GM19240 (cell line): ENCODE data around the gene NDC1.

Source experiments
- DNase-seq: peaks from one replicate; pipeline ENCODE4 v3.0.0; 2011; ENCODE audit warnings: low spot score; ENCODE audit not compliant: insufficient read length

NDC1 gene

DNA sequence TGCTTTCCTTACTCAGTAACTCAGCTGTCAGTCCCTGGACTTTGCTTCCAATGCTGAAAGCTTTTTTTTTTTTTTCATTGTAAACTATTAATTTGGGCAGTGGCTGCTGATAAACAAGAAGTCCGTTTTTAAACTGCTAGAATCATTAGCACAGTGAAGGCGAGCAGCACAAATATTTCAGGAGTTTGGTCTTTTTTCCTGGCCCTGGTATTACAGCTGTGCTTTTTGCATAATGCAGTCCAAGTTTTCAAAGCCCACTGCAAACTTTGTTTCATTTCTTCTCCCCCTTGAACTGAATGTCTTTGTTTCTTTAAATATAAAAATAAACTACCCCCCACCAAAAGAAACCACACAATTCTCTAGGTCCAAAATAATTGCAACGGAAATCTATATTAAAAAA lies 105.7 kb downstream of the NDC1 start:
- DNase-seq: no peak

DNA sequence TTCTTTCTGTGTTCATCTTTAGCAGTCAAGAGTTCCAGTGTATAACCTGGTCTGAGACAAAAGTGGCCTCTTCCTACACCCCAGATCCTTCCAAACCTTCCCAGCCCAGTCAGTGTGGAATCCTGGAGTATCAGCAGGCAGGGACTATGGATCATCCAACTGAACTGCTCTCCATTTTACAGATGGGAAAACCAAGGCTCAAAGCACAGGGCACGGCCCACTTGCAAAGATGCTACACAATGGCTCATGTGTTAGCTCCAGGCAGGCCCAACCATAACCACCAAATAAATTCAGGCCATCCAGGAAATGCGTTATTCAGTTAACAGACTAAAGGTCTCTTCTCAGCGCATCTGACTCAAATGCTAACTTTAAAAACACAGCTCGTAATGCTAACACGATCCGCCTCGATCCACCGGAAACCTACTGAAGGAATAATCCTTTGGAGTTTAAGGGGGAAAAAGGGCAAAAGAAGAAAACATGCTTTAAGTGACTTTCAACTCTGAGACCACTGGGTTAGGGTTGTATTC lies 106.3 kb downstream of the NDC1 start:
- DNase-seq: no peak

DNA sequence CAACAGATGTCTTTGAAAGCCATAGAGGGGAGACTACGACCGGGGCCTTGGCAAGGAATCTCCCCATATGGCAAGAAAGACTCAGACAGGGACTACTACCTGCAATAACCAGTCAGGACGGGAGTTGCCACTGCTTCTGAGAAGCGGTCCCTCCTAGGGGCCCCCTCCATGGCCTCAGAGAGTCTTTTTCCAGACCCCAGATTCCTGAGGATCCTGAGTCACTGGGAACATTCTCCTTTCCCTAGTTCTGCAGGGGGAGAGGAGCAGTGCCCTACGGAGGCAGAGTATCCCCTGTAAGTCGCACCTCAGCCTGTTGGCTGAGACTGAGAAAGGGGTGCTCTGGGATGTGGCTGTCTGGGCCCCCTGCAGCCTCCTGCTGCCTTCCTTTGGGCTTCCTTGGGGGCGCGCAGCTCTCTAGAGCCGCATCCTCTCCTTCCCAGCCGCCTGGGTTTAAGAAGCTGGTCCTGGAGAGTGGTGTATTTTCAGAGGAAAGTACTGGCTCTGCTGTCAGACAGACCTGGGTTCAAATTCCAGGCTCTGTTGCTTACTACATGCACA lies 107.0 kb downstream of the NDC1 start:
- no peak for DNase-seq

DNA sequence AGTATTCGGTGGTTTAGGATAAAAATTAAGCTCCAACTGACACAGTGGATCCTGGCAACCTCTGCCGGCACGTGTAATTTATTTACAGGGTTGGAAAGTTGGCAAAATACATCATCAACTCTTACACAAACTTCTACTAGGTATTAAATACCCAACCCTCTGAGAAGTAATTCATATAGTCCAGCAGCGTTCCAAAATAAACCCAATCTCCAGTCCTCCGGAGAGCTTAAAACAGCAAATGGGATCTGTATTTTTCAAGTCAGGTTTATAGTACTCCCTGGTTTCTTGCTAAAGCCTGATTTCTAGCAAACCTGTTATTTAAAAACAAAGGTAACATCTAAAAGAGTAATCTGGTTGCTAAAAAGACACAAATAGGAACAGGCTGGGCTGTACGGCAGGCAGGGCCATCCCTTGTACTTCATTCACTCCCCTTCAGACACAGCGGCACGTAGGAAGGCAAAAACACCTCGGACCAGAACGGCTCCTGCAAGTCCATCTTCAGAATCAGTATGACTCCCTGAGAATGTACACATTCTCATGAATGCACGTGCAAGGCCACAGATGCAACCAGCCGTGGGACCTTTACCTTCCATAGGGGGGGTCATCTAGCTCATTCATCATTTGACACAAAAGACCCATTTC lies 107.8 kb downstream of the NDC1 start:
- no peak for DNase-seq

- DNase-seq: no peak
Observed at GRCh38 chr1:53729456-53730223, 108.5 kb downstream of the NDC1 start.

DNA sequence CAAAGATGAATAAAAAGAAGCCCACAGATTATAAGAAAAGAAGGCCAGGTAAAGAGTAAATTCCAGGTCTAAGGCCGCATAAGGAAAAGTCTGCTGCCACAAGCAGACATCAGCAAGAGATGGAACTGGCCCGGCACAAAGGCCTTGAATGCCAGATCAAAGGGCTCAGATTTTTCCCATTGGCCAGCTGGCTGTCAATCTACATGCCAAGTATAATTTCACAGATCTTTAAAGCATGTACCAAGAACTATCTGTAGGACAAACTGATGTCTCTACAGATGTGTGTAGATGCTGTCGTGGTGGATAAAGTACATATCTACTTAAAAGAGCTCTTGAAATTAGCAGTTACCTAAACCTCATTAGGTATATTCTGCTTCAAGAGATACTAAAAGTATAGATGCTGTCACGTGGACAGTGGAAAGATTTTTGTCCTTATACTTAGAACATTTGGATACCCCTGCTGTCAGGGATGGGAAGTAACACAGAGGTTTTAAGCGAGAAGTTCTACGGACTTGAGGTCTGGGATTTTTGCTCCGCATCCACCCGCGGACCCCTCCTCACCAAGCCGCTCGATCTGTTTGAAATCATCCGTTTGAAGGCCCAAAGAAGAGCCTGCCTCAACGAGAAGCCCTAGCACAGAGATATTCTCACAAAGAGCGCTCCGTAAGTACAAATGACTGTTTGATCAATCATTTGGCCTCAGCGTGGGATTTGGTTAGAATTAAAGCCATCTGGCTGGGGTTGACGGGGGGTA lies 109.2 kb downstream of the NDC1 start:
- DNase-seq: no peak

GRCh38 chr1:53728196-53728595 lies 109.9 kb downstream of the NDC1 start:
- DNase-seq: no peak

GRCh38 chr1:53727461-53728092 lies 110.5 kb downstream of the NDC1 start:
- DNase-seq: no peak

DNA sequence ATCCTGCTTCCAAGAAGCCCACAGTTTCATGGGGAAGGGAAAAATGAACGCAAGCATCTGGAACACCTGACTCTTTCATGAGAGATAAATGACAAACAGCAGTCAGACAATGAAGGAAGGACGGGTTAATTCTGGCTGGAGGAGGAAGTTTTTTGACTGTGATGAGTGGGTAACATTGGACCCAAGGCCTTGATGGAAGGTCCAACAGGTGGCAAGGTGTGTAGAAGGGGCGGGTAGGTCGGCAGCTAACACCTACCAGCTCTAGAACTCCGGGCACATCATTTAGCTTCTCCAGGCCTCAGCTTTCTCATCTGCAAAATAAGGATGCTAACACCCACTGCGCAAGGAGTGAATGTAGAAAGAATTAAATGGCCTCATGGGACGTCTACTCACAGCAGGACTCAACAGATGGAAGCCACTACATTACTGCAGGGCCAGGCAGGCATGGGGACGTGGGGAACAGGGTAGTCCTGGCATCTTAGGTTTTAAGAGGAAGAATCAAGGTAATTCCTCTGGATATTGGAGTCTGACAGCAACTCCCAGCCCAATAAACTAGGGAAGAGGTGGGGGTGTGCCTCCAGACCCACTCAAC lies 112.0 kb downstream of the NDC1 start:
- no peak for DNase-seq

GRCh38 chr1:53725238-53725689 lies 112.8 kb downstream of the NDC1 start:
- DNase-seq: no peak

DNA sequence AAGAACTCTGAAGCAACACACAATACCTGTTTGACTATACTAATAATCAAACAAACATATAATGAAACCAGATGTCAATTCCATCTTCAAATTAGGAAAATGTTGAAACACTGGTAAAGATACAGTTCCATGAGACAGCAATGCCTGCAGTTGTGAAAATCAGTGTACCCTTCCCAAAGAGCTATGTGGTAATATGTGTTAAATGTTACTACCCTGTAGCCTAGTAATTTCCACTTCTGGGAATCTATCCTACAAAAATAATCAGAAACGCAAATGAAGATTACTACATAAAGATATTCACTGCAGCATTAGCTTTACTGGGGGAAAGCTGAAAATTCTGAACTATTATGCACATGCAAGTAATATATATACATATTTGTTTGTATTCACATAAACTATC lies 116.1 kb downstream of the NDC1 start:
- DNase-seq: no peak

DNA sequence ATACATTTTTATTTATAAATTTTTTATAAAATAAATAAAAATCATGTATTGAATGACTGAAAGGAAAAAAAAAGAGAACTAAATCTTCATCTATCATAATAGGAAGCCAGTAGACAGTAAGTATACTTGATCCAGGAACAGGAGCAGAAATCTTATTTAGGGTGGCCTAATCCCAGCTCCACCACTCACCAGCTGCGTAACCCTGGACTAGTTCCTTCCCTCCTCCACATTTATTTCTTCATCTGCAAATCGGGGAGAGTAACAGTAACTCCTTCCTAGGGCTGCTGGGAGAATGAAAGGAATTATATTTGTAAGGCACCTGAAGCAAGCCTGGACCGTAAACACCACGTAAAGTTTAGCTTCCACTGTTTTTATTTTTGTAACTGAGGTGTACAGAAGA lies 117.0 kb downstream of the NDC1 start:
- DNase-seq: no peak

DNA sequence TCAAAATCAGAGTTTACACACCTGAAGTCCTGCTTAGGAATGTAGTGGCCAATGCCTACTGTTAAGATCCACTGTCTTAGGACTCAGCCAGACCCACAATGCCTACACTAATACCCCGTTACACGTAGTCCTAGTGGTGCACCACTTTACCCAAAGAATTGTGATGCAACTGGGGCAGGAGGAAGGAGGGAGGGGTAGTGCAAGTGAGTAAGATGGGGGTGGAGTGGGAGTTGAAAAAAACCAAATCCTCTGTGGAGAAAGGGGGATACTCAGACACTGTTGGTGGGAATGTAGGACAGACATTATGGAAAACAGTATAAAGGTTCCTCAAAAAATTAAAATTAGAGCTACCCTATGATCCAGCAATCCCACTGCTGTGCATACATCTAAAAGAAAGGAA lies 118.6 kb downstream of the NDC1 start:
- no peak for DNase-seq

DNA sequence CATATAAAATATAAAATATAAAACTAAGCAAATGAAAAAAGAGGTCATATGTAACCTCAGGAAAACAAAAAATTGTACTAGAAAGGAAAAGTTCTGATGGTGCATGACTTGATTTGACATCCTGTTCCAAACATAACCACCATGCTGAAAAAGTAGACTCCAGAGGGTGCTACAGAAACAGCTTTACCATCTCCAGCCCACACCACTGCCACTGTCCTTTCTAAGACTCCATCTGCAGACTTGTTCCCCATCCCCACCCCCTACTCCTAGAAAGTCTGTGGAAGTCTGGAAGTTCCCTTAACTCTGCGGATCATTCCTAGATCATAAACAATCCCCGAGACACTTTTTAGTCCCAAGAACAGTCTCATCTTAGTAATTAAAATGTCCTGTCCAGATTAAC lies 119.7 kb downstream of the NDC1 start:
- DNase-seq: no peak

DNA sequence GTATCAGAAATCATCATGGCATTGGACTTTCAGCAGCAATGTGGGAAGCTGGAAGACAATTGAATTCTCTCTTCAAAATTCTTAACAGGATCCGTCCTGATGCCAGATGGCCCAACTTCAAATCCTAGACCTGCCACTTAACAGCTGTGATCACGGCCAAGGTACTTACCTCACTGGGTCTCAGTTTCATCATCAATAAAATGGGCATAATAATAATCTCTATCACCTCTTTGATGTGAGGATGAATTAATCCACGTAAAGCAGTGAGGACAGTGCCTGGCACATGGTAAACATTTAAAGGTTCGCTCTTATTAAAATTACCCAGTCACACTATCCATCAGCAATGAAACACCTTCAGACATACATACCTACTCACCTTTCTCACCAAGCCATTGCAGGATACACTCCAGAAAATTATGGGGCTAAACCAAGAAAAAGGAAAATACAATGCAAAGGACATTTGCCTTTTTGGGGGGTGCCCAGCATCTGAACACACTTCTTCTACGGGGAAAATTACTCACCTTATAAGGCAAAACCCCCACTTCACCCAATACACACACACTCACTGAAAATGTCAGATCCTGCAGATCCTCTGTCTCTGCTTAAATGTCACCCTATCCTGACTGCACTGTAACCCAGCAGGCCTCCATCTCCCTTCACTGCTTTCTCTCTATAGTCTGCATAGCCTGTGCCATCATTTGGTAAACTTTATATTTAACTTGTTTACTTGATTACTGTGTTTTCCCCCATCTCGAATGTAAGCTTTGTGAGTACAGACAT lies 120.9 kb downstream of the NDC1 start:
- no peak for DNase-seq

- no peak for DNase-seq
Observed at GRCh38 chr1:53716150-53716549, 121.9 kb downstream of the NDC1 start.

DNA sequence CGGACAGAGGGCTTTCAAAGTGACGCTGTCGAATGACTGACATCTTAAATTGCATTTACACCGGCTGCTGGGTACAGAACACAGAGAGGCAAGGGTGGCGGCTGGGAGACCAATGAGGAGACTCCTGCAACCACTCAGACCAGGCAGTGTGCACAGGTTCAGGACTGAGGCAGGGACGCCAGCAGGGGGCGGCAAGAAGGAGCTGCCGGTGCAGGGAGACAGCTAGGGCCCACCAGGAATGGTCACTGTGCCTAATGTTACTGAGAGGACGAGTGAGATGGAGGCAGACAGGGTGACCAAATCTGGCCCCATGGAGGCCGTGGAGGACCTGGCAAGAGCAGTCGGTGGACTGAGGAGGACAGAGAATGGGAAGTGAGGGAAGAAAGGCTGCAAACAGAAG lies 122.6 kb downstream of the NDC1 start:
- DNase-seq: no peak
